Fibroblast of the conjunctiva (primary cell): Measurements from ENCODE around the gene RCOR1.
"Not testable (repeated sequence)": the region's sequence is repeated elsewhere in the genome, so short reads cannot be mapped to it uniquely, and the experiment has no call there.

Source experiments
- DNase-seq: peaks from one replicate; pipeline ENCODE4 v3.0.0-alpha.2; 2010; ENCODE audit warnings: low read depth

Gene RCOR1

GRCh38 chr14:102571043-102571442 lies 21.4 kb upstream of the RCOR1 start:
- no peak for DNase-seq

- DNase-seq: no peak
Observed at GRCh38 chr14:102571478-102572042, 20.9 kb upstream of the RCOR1 start.

GRCh38 chr14:102573161-102573560 lies 19.3 kb upstream of the RCOR1 start:
- not testable (repeated sequence) for DNase-seq

- DNase-seq: no peak
Observed at GRCh38 chr14:102573591-102574046, 18.8 kb upstream of the RCOR1 start.

GRCh38 chr14:102574281-102575159 lies 17.9 kb upstream of the RCOR1 start:
- no peak for DNase-seq

GRCh38 chr14:102575160-102575845 lies 17.1 kb upstream of the RCOR1 start:
- DNase-seq: no peak

GRCh38 chr14:102575846-102576428 lies 16.5 kb upstream of the RCOR1 start:
- DNase-seq: not testable (repeated sequence)

GRCh38 chr14:102578821-102579220 lies 13.6 kb upstream of the RCOR1 start:
- DNase-seq: no peak

- no peak for DNase-seq
Observed at GRCh38 chr14:102579696-102580549, 12.5 kb upstream of the RCOR1 start.

GRCh38 chr14:102580550-102581110 lies 11.8 kb upstream of the RCOR1 start:
- DNase-seq: no peak

- DNase-seq: no peak
Observed at GRCh38 chr14:102581193-102581592, 11.3 kb upstream of the RCOR1 start.

GRCh38 chr14:102583726-102584125 lies 8.7 kb upstream of the RCOR1 start:
- DNase-seq: no peak

- no peak for DNase-seq
Observed at GRCh38 chr14:102584871-102585869, 7.3 kb upstream of the RCOR1 start.

GRCh38 chr14:102586420-102587104 lies 5.9 kb upstream of the RCOR1 start:
- peak; percentile 34 for DNase-seq

- no peak for DNase-seq
Observed at GRCh38 chr14:102588821-102589220, 3.6 kb upstream of the RCOR1 start.

GRCh38 chr14:102589761-102590290 lies 2.6 kb upstream of the RCOR1 start:
- no peak for DNase-seq

GRCh38 chr14:102590667-102591099 lies 1.8 kb upstream of the RCOR1 start:
- DNase-seq: peak; percentile 51

GRCh38 chr14:102591372-102591943 lies 991 bp upstream of the RCOR1 start:
- DNase-seq: no peak

- DNase-seq: no peak
Observed at GRCh38 chr14:102592763-102593060, 263 bp downstream of the RCOR1 start.
